H1 (cell line): ENCODE measurements around the gene RFXAP. TPM values are rescaled to one million over a fixed set of nuclear protein-coding genes. Genes with fewer than 3 reads are reported as not detected.

Experiments used
- CTCF ChIA-PET: fragments of 300-600 bp; sonication (Branson Sonifier 250); formaldehyde crosslinking; loops from one replicate; lab custom pipeline; 2021; ENCODE audit not compliant: partially characterized antibody; lab: Charles Lee
- POLR2A ChIA-PET: fragments of 300-600 bp; sonication (Branson Sonifier 250); formaldehyde crosslinking; loops from one replicate; lab custom pipeline; 2021; ENCODE audit warnings: inconsistent platforms; ENCODE audit not compliant: partially characterized antibody; lab: Charles Lee
- DNase-seq, 2 experiments: peaks; one replicate each; pipeline versions ENCODE4 v3.0.0 to v3.0.0-alpha.2; 2010 to 2022; ENCODE audit warnings: low spot score in 2 of 2, low read depth in 1 of 2, mixed read lengths in 1 of 2
- FAIRE-seq: peaks from 2 replicates; lab custom pipeline; 2011; peaks lifted over from hg19 to GRCh38; lab: Jason Lieb, UNC
- H2AFZ ChIP-seq: 2 replicates; pipeline ENCODE4 v1.8.1; 2012; ENCODE audit warnings: low read length, inconsistent platforms
- H2AK5ac ChIP-seq: 2 replicates; pipeline ENCODE4 v1.6.1; 2013; ENCODE audit warnings: low read depth, low read length
- H2BK120ac ChIP-seq: replicated peaks from 2 replicates; pipeline ENCODE3; 2013; ENCODE audit warnings: low read depth, low read length, inconsistent platforms
- H2BK12ac ChIP-seq: 2 replicates; pipeline ENCODE4 v1.6.1; 2013; ENCODE audit warnings: low read depth, low read length
- H2BK15ac ChIP-seq: 2 replicates; pipeline ENCODE4 v1.6.1; 2013; ENCODE audit warnings: low read length
- H2BK20ac ChIP-seq: 2 replicates; pipeline ENCODE4 v1.6.1; 2013; ENCODE audit warnings: low read length
- H2BK5ac ChIP-seq: 2 replicates; pipeline ENCODE4 v1.6.1; 2013; ENCODE audit warnings: low read depth, low read length
- H3K14ac ChIP-seq: 2 replicates; pipeline ENCODE4 v1.6.1; 2013; ENCODE audit warnings: inconsistent platforms; ENCODE audit not compliant: insufficient read length
- H3K18ac ChIP-seq: 2 replicates; pipeline ENCODE4 v1.6.1; 2013; ENCODE audit warnings: low read length; ENCODE audit errors: extremely low read depth
- H3K23ac ChIP-seq: 2 replicates; pipeline ENCODE4 v1.6.1; 2013; ENCODE audit warnings: inconsistent platforms; ENCODE audit not compliant: insufficient read length
- H3K23me2 ChIP-seq: 2 replicates; pipeline ENCODE4 v1.6.1; 2013; ENCODE audit warnings: low read depth, low read length
- H3K27ac ChIP-seq: 2 replicates; pipeline ENCODE4 v1.6.1; 2011; ENCODE audit warnings: low read depth, low read length, inconsistent platforms
- H3K27me3 ChIP-seq, 4 experiments: replicated peaks in 1 of 4; 1 replicate in 1 of 4; 2 replicates in 3 of 4; pipeline versions ENCODE4 v1.6.1 to v1.8.1; 2011 to 2013; ENCODE audit warnings: low read length in 3 of 4, mild to moderate bottlenecking in 3 of 4, inconsistent platforms in 2 of 4, mixed read lengths in 2 of 4, moderate library complexity in 1 of 4; ENCODE audit not compliant: control insufficient read depth in 3 of 4, insufficient read depth in 3 of 4; ENCODE audit errors: extremely low read depth in 1 of 4
- H3K36me3 ChIP-seq, 4 experiments: 2 replicates each; pipeline versions ENCODE4 v1.6.1 to v1.8.1; 2011 to 2013; ENCODE audit warnings: mild to moderate bottlenecking in 4 of 4, low read length in 3 of 4, moderate library complexity in 2 of 4, control low read depth in 1 of 4, inconsistent platforms in 1 of 4; ENCODE audit not compliant: insufficient read depth in 4 of 4, control insufficient read depth in 2 of 4
- H3K4ac ChIP-seq: replicated peaks from 2 replicates; pipeline ENCODE3; 2013; ENCODE audit warnings: low read length, low read depth, mixed read lengths, inconsistent platforms; ENCODE audit not compliant: insufficient read length
- H3K4me1 ChIP-seq, 4 experiments: replicated peaks in 1 of 4; 1 replicate in 1 of 4; 2 replicates in 3 of 4; pipeline versions ENCODE4 v1.6.1 to v1.8.1; 2011 to 2013; ENCODE audit warnings: low read length in 3 of 4, inconsistent platforms in 2 of 4, mixed read lengths in 1 of 4; ENCODE audit not compliant: insufficient read depth in 4 of 4, control insufficient read depth in 3 of 4
- H3K4me2 ChIP-seq, 2 experiments: 2 replicates each; pipeline versions ENCODE4 v1.6.1 to v1.8.1; 2011 to 2013; ENCODE audit warnings: low read depth in 2 of 2, low read length in 2 of 2, control low read depth in 1 of 2, inconsistent platforms in 1 of 2, mild to moderate bottlenecking in 1 of 2; ENCODE audit not compliant: insufficient read depth in 1 of 2
- H3K4me3 ChIP-seq, 4 experiments: fragments of 200-600, 300-600 bp in 1 of 4; sonication (generic), shearing (Covaris generic), sonication (Bioruptor Twin) in 1 of 4; 2 replicates each; pipeline versions ENCODE4 v1.5.1 to v1.8.1; 2011 to 2016; ENCODE audit warnings: low read length in 4 of 4, low read depth in 3 of 4, control low read depth in 2 of 4, inconsistent platforms in 2 of 4, mild to moderate bottlenecking in 2 of 4, mixed read lengths in 1 of 4, moderate library complexity in 1 of 4; ENCODE audit not compliant: insufficient read depth in 2 of 4; ENCODE audit errors: extremely low read depth in 1 of 4
- H3K56ac ChIP-seq: replicated peaks from 2 replicates; pipeline ENCODE3; 2013; ENCODE audit warnings: low read depth, mild to moderate bottlenecking, mixed read lengths, low read length, inconsistent platforms; ENCODE audit not compliant: insufficient read length
- H3K79me1 ChIP-seq: 2 replicates; pipeline ENCODE4 v1.6.1; 2013; ENCODE audit warnings: low read depth, low read length, control low read depth
- H3K79me2 ChIP-seq, 2 experiments: 2 replicates each; pipeline versions ENCODE4 v1.6.1 to v1.8.1; 2012 to 2013; ENCODE audit warnings: low read length in 2 of 2, mild to moderate bottlenecking in 2 of 2, inconsistent platforms in 1 of 2; ENCODE audit not compliant: insufficient read depth in 2 of 2, control insufficient read depth in 1 of 2
- H3K9ac ChIP-seq, 4 experiments: replicated peaks in 1 of 4; 1 replicate in 1 of 4; 2 replicates in 3 of 4; pipeline versions ENCODE4 v1.6.1 to v1.8.1; 2011 to 2013; ENCODE audit warnings: low read depth in 3 of 4, low read length in 3 of 4, control low read depth in 2 of 4, mild to moderate bottlenecking in 2 of 4, moderate library complexity in 2 of 4, inconsistent platforms in 1 of 4; ENCODE audit errors: extremely low read depth in 1 of 4
- H3K9me3 ChIP-seq, 2 experiments: 2 replicates each; pipeline versions ENCODE4 v1.6.1 to v1.8.1; 2012 to 2013; ENCODE audit warnings: mild to moderate bottlenecking in 2 of 2, moderate library complexity in 2 of 2, control low read depth in 1 of 2, inconsistent platforms in 1 of 2, low read depth in 1 of 2, low read length in 1 of 2, mixed read lengths in 1 of 2; ENCODE audit not compliant: insufficient read depth in 2 of 2
- H4K20me1 ChIP-seq, 2 experiments: replicated peaks in 1 of 2; 2 replicates each; pipeline versions ENCODE3 to v1.8.1; 2011 to 2013; ENCODE audit warnings: inconsistent platforms in 2 of 2, low read length in 2 of 2, mild to moderate bottlenecking in 1 of 2; ENCODE audit not compliant: insufficient read depth in 2 of 2, control insufficient read depth in 1 of 2
- H4K5ac ChIP-seq: 2 replicates; pipeline ENCODE4 v1.6.1; 2013; ENCODE audit warnings: low read length, low read depth, mixed read lengths, inconsistent platforms; ENCODE audit not compliant: insufficient read length
- H4K8ac ChIP-seq: 2 replicates; pipeline ENCODE4 v1.8.0; 2013; ENCODE audit warnings: mild to moderate bottlenecking, moderate library complexity, low read length, inconsistent platforms; ENCODE audit not compliant: insufficient read depth; ENCODE audit errors: extremely low read depth
- H4K91ac ChIP-seq: replicated peaks from 2 replicates; pipeline ENCODE3; 2013; ENCODE audit warnings: low read length, mixed read lengths, inconsistent platforms; ENCODE audit not compliant: insufficient read length
- CBX5 ChIP-seq: fragments of 300-800, 300-1000 bp; sonication (generic); IDR thresholded peaks from 2 replicates; pipeline ENCODE4 v1.7.1; 2016; ENCODE audit warnings: antibody characterized with exemption, low read length, low read depth
- EZH2 ChIP-seq: fragments of 200-600 bp; sonication (generic); IDR thresholded peaks from 2 replicates; pipeline ENCODE4 v1.7.1; 2012; ENCODE audit warnings: low read depth, mild to moderate bottlenecking, moderate library complexity, low read length, inconsistent platforms; ENCODE audit not compliant: severe bottlenecking
- GABPA ChIP-seq: IDR thresholded peaks from 2 replicates; pipeline ENCODE4 v1.6.1; 2011; ENCODE audit warnings: mild to moderate bottlenecking, low read length, moderate library complexity, borderline replicate concordance; ENCODE audit not compliant: insufficient read depth
- GTF2F1 ChIP-seq: IDR thresholded peaks from 2 replicates; pipeline ENCODE4 v1.6.1; 2012; ENCODE audit warnings: low read depth, low read length, improper control_type of control experiment, borderline replicate concordance
- MAFK ChIP-seq: IDR thresholded peaks from 2 replicates; pipeline ENCODE4 v1.6.1; 2012; ENCODE audit warnings: low read depth, mild to moderate bottlenecking, improper control_type of control experiment, low read length
- POLR2A ChIP-seq, 2 experiments: IDR thresholded peaks; 1 replicate in 1 of 2; 2 replicates in 1 of 2; pipeline ENCODE4 v1.6.1; 2011; ENCODE audit warnings: low read depth in 2 of 2, low read length in 2 of 2, mild to moderate bottlenecking in 2 of 2; ENCODE audit errors: control extremely low read depth in 1 of 2
- RBBP5 ChIP-seq: IDR thresholded peaks from 2 replicates; pipeline ENCODE4 v1.7.1; 2012; ENCODE audit warnings: low read depth, mild to moderate bottlenecking, inconsistent platforms, low read length, moderate library complexity, borderline replicate concordance
- RFX5 ChIP-seq: IDR thresholded peaks from 2 replicates; pipeline ENCODE4 v1.6.1; 2011; ENCODE audit warnings: low read depth, low read length, improper control_type of control experiment, borderline replicate concordance
- RNF2 ChIP-seq: fragments of 200-900, 300-1000 bp; sonication (generic); IDR thresholded peaks from 2 replicates; pipeline ENCODE4 v1.7.1; 2016; ENCODE audit warnings: borderline replicate concordance, low read depth, mild to moderate bottlenecking, antibody characterized with exemption, low read length; ENCODE audit not compliant: poor library complexity, severe bottlenecking; ENCODE audit errors: missing control alignments
- RXRA ChIP-seq: IDR thresholded peaks from 2 replicates; pipeline ENCODE4 v1.6.1; 2011; ENCODE audit warnings: low read depth, mild to moderate bottlenecking, low read length, moderate library complexity; ENCODE audit not compliant: insufficient read depth
- SAP30 ChIP-seq: fragments of 300-600 bp; sonication (generic); IDR thresholded peaks from 2 replicates; pipeline ENCODE4 v1.7.1; 2012; ENCODE audit warnings: low read length, moderate library complexity, mild to moderate bottlenecking, inconsistent platforms; ENCODE audit not compliant: insufficient read depth, insufficient replicate concordance
- SIRT6 ChIP-seq: IDR thresholded peaks from one replicate; pipeline ENCODE4 v1.7.1; 2012; ENCODE audit warnings: low read length, inconsistent platforms
- SIX5 ChIP-seq: IDR thresholded peaks from 2 replicates; pipeline ENCODE4 v1.6.1; 2011; ENCODE audit warnings: mild to moderate bottlenecking, low read depth, low read length
- SRF ChIP-seq: IDR thresholded peaks from 2 replicates; pipeline ENCODE4 v1.6.1; 2011; ENCODE audit warnings: mild to moderate bottlenecking, low read depth, low read length, moderate library complexity
- WGBS, 2 experiments: shearing (Covaris generic) in 1 of 2; methylation state at CpG; one replicate each; pipeline versions ENCODE4 v1.1.6 to v1.1.7; 2013 to 2015; ENCODE audit warnings: low lambda C conversion rate in 2 of 2, mixed read lengths in 2 of 2, inconsistent platforms in 1 of 2, low coverage in 1 of 2, missing lambda C conversion rate in 1 of 2; ENCODE audit not compliant: insufficient replicate concordance in 2 of 2, insufficient coverage in 1 of 2, insufficient read length in 1 of 2; ENCODE audit errors: extremely low coverage in 1 of 2, missing lambda C conversion rate in 1 of 2; 5-methylcytosine and 5-hydroxymethylcytosine counted together
- polyA plus RNA-seq, 7 experiments: library from polyadenylated mRNA; depleted of rRNA in 3 of 7; stranded (reverse) in 5 of 7; unstranded in 2 of 7; fragments of >200 nt in 5 of 7; fragments of 200-250 nt in 2 of 7; gene quantifications; 1 replicate in 5 of 7; 2 replicates in 1 of 7; 4 replicates in 1 of 7; pipeline versions ENCODE4 v1.2.1 to v1.2.3, GENCODE V29; 2011 to 2013; ENCODE audit warnings: missing spikeins in 2 of 7, mixed read lengths in 2 of 7
- total RNA-seq: library from RNA; stranded (reverse); fragmentation: NEBNext Ultra II Directional; extraction: Animal tissue kit (Norgen Biotek cat#: 25700); gene quantifications from 2 replicates; pipeline ENCODE4 v1.2.1, GENCODE V29; 2021

RFXAP gene
- total and polyA plus RNA-seq, 2 of the 8 experiments (the other 6 are each of a cell fraction or from before 2014, with no cell fraction given): 5.2 to 11.5 TPM

DNA sequence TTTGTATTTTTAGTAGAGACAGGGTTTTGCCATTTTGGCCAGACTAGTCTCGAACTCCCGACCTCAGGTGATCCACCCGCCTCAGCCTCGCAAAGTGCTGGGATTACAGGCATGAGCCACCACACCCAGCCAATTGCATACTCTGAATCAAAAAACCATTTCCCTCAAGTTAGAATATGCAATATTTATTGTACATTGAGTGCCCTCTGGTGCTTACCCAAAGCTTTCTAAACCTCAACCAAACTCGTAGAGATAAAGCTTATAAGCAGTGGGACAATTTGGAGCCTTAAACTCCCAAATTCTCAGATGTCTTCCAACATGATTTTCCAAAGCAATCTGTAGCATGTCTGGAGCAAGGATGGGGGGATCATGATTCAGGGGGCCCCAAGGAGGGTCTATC is 22.4 kb downstream of the RFXAP start:
- no peak overlapping the region for H2AK5ac ChIP-seq
- no peak overlapping the region for H3K4me3 ChIP-seq
- no peak overlapping the region for H2BK120ac ChIP-seq
- no peak overlapping the region for H3K14ac ChIP-seq
- no peaks in the 10 kb centered on the region for H3K79me2 ChIP-seq
- TF ChIP-seq RXRA: no peak
- TF ChIP-seq SRF: no peak
- TF ChIP-seq RFX5: no peak
- no peak for TF ChIP-seq CBX5
- no peak for TF ChIP-seq EZH2
- no peak for TF ChIP-seq SAP30
- no peak for TF ChIP-seq POLR2A (IDR thresholded peaks at IDR 0.05; ENCODE audit: control extremely low read depth in 1 of 2, low read depth in 2 of 2, low read length in 2 of 2)
- TF ChIP-seq GTF2F1: no peak
- TF ChIP-seq RBBP5: no peak
- no peak for TF ChIP-seq SIX5
- TF ChIP-seq SIRT6: no peak
- no peak for TF ChIP-seq MAFK
- no peak for TF ChIP-seq GABPA
- no peak for TF ChIP-seq RNF2
- no peak overlapping the region for H4K91ac ChIP-seq
- FAIRE-seq (no peak), DNase-seq (no peak)
- H3K27me3 ChIP-seq: no peaks in the 10 kb centered on the region
- no peak overlapping the region for H2BK20ac ChIP-seq
- no peaks in the 10 kb centered on the region for H3K9me3 ChIP-seq
- H3K4ac ChIP-seq: no peak overlapping the region
- ChIA-PET POLR2A (no interaction called here), CTCF (interaction anchor here (0.9 to 2.9 kb wide), 15 partner anchors 9 to 494 kb away, joined by 3 to 16 read pairs (median 4); partner anchors contain the start of gene RFXAP)
- H3K9ac ChIP-seq: no peak overlapping the region
- H3K23me2 ChIP-seq: no peaks in the 10 kb centered on the region
- no peak overlapping the region for H3K23ac ChIP-seq
- 94% methylated on average over 5 of the region's 5 CpGs; no CpG with 5 or more reads in 1 of the 2 experiments for WGBS, 2 experiments
- H2AFZ ChIP-seq: no peak overlapping the region
- H4K5ac ChIP-seq: no peak overlapping the region
- no peak overlapping the region for H2BK15ac ChIP-seq
- H4K8ac ChIP-seq: no peak overlapping the region
- no peak overlapping the region for H3K18ac ChIP-seq
- H4K20me1 ChIP-seq: no peaks in the 10 kb centered on the region
- no peak overlapping the region for H3K56ac ChIP-seq
- H2BK12ac ChIP-seq: no peak overlapping the region
- H2BK5ac ChIP-seq: no peak overlapping the region
- H3K4me2 ChIP-seq: no peak overlapping the region
- no peak overlapping the region for H3K27ac ChIP-seq
- peaks cover 0 to 6% (median 1%) of the 10 kb centered on the region in 4 experiments; a peak in 1 of 7 replicates for H3K4me1 ChIP-seq
- H3K36me3 ChIP-seq: no peaks in the 10 kb centered on the region
- no peaks in the 10 kb centered on the region for H3K79me1 ChIP-seq
